ENCODE measurements around the gene TBX3. TPM values are rescaled to one million over a fixed set of nuclear protein-coding genes. Genes with fewer than 3 reads are reported as not detected.

TBX3 gene
- total and polyA plus RNA-seq, 2 experiments from 2014 or later, result 63.7 to 87.5 TPM

DNA sequence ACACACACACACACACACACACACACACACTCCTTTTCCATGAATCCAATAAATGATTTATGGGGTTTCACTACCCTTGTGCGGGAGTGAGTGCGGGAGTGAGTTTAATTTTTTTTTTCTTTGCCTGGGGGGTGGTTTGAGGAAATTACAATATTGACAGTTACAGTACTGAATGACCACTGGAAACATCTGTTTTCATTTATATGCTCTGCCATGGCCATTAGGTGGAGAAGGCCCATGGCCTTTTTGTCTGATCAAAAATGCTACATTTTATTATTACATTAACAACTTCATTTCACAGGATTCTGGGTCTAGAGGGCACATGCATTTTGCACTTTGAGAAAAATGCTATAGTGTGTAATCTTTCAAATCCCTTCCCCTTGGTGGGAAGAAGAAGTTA, 5.9 kb downstream of the TBX3 start:
- no peak for DNase-seq (ENCODE audit: low read depth in 1 of 2, low spot score in 1 of 2)
- H3K4me1 ChIP-seq (ENCODE audit: low read depth), result peaks cover 46% of the 10 kb centered on the region
- H3K27ac ChIP-seq, result peak overlapping the region; percentile 12
- H3K4me3 ChIP-seq, result no peak overlapping the region
- peaks cover 21% of the 10 kb centered on the region for H3K36me3 ChIP-seq
- H3K27me3 ChIP-seq, result peaks cover 5% of the 10 kb centered on the region
- H3K9me3 ChIP-seq (ENCODE audit: low read depth), result no peaks in the 10 kb centered on the region
- TF ChIP-seq, protein P1, sequence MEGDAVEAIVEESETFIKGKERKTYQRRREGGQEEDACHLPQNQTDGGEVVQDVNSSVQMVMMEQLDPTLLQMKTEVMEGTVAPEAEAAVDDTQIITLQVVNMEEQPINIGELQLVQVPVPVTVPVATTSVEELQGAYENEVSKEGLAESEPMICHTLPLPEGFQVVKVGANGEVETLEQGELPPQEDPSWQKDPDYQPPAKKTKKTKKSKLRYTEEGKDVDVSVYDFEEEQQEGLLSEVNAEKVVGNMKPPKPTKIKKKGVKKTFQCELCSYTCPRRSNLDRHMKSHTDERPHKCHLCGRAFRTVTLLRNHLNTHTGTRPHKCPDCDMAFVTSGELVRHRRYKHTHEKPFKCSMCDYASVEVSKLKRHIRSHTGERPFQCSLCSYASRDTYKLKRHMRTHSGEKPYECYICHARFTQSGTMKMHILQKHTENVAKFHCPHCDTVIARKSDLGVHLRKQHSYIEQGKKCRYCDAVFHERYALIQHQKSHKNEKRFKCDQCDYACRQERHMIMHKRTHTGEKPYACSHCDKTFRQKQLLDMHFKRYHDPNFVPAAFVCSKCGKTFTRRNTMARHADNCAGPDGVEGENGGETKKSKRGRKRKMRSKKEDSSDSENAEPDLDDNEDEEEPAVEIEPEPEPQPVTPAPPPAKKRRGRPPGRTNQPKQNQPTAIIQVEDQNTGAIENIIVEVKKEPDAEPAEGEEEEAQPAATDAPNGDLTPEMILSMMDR (IDR thresholded peaks at IDR 0.05; ENCODE audit: low read depth, low read length), result no peak

- Histone ChIP-seq H3K4me1 (ENCODE audit: low read depth) (peaks cover 63% of the 10 kb centered on the region), H3K27ac (peak overlapping the region; percentile 66), H3K9me3 (ENCODE audit: low read depth) (no peaks in the 10 kb centered on the region), H3K36me3 (peaks cover 24% of the 10 kb centered on the region), H3K27me3 (peaks cover 13% of the 10 kb centered on the region), H3K4me3 (no peak overlapping the region)
- TF ChIP-seq, protein P1 (IDR thresholded peaks at IDR 0.05; ENCODE audit: low read depth, low read length), result no peak
- DNase-seq (ENCODE audit: low read depth in 1 of 2, low spot score in 1 of 2), result no peak
Observed at GRCh38 chr12:114676142-114676741, 7.7 kb downstream of the TBX3 start.

DNA sequence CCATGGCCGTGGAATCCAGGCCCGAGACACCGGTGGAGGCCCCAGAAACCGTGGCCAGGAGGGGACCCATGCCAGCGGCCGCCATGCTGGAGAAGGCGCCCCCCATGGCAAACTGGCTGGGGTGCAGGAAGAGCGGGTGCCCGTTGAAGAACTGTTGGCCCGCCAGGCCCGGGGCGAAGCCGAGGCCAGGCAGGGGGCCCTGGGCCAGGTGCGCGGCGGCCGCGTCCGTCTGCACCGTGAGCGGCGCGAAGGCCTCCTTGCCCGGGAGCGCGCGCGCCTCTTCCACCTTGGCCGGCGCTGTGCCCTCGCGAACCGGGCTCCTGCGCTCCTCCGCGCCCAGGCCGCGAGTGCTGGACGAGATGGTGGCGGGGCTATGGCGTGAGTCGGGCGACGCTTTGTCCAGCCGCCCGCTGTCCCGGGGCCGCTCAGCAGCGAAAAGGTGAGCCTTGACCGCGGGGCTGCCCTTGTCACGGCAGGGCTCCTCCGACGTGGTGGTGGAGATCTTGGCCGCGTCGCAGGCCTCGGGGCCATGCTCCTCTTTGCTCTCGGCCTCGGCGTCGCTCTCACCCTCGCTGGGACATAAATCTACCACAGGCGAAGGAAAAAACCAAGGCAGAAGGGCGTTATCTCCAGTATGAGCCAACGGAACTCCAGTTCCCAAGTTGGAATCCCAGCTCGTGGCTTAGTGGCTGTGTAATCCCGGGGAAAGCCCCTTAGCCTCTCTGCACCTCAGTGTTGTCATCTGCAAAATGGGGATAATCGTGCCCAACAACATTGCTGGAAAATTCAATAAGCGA, 9.5 kb downstream of the TBX3 start:
- Histone ChIP-seq H3K27ac (peak overlapping the region; percentile 62), H3K9me3 (ENCODE audit: low read depth) (no peaks in the 10 kb centered on the region), H3K4me1 (ENCODE audit: low read depth) (peaks cover 71% of the 10 kb centered on the region), H3K4me3 (no peak overlapping the region), H3K27me3 (peaks cover 18% of the 10 kb centered on the region), H3K36me3 (peaks cover 24% of the 10 kb centered on the region)
- no peak for DNase-seq (ENCODE audit: low read depth in 1 of 2, low spot score in 1 of 2)
- TF ChIP-seq, protein P1 (IDR thresholded peaks at IDR 0.05; ENCODE audit: low read depth, low read length), result no peak

GRCh38 chr12:114673901-114674250, 10.1 kb downstream of the TBX3 start:
- Histone ChIP-seq H3K4me1 (ENCODE audit: low read depth) (peaks cover 71% of the 10 kb centered on the region), H3K27me3 (peaks cover 18% of the 10 kb centered on the region), H3K4me3 (no peak overlapping the region), H3K36me3 (peaks cover 24% of the 10 kb centered on the region), H3K9me3 (ENCODE audit: low read depth) (no peaks in the 10 kb centered on the region), H3K27ac (peak overlapping the region; percentile 62)
- TF ChIP-seq, protein P1 (IDR thresholded peaks at IDR 0.05; ENCODE audit: low read depth, low read length), result no peak
- DNase-seq (ENCODE audit: low read depth in 1 of 2, low spot score in 1 of 2), result no peak

GRCh38 chr12:114673169-114673833, 10.7 kb downstream of the TBX3 start:
- H3K9me3 ChIP-seq (ENCODE audit: low read depth), result no peaks in the 10 kb centered on the region
- H3K4me1 ChIP-seq (ENCODE audit: low read depth), result peaks cover 72% of the 10 kb centered on the region
- H3K27me3 ChIP-seq, result peaks cover 18% of the 10 kb centered on the region
- peaks cover 24% of the 10 kb centered on the region for H3K36me3 ChIP-seq
- H3K4me3 ChIP-seq, result peak overlapping the region; percentile 2
- peak overlapping the region; percentile 62 for H3K27ac ChIP-seq
- TF ChIP-seq, protein P1 (IDR thresholded peaks at IDR 0.05; ENCODE audit: low read depth, low read length), result no peak
- DNase-seq (ENCODE audit: low read depth in 1 of 2, low spot score in 1 of 2), result peak; percentile 82 to 85
